Heart right ventricle (tissue), 16 donors: ENCODE results near the gene XPO6. TPM values are rescaled to one million over a fixed set of nuclear protein-coding genes. Genes with fewer than 3 reads are reported as not detected.
A peak's percentile ranks its signal among the peaks of the same experiment; 100 is the strongest.

Source experiments
- ATAC-seq, 8 donors: fragments of 200-7000 bp; cut with Tn5 transposase; one replicate each; pipeline ENCODE4 v1.9.1; 2020; ENCODE audit warnings: mild to moderate bottlenecking in 8 of 8, moderate library complexity in 8 of 8, moderate number of reproducible peaks in 1 of 8
- DNase-seq, 2 donors: peaks; one replicate each; pipeline ENCODE4 v3.0.0-alpha.2; 2020
- H3K27ac ChIP-seq, 10 donors: fragments of 200-600 bp; sonication (generic) in 2 of 10; one replicate each; pipeline versions ENCODE4 v1.5.0 to v1.8.0; 2020 to 2022; ENCODE audit warnings: mild to moderate bottlenecking in 3 of 10
- H3K27me3 ChIP-seq, 7 donors: fragments of 200-600 bp; one replicate each; pipeline ENCODE4 v1.8.0; 2021 to 2022; ENCODE audit warnings: mild to moderate bottlenecking in 2 of 7
- H3K36me3 ChIP-seq, 9 donors: fragments of 200-600 bp; sonication (generic) in 1 of 9; one replicate each; pipeline versions ENCODE4 v1.5.0 to v1.8.0; 2020 to 2022; ENCODE audit warnings: mild to moderate bottlenecking in 2 of 9
- H3K4me1 ChIP-seq, 9 donors: fragments of 200-600 bp; sonication (generic) in 1 of 9; one replicate each; pipeline versions ENCODE4 v1.5.0 to v1.8.0; 2020 to 2022; ENCODE audit warnings: mild to moderate bottlenecking in 4 of 9
- H3K4me3 ChIP-seq, 10 donors: fragments of 200-600 bp; sonication (generic) in 2 of 10; one replicate each; pipeline versions ENCODE4 v1.5.0 to v1.8.0; 2020 to 2022; ENCODE audit warnings: mild to moderate bottlenecking in 7 of 10, moderate library complexity in 2 of 10
- H3K9me3 ChIP-seq, 11 donors: fragments of 200-600 bp in 10 of 11; sonication (generic) in 2 of 11; one replicate each; pipeline versions ENCODE4 v1.5.0 to v1.8.0; 2013 to 2022; ENCODE audit warnings: mild to moderate bottlenecking in 2 of 11, control low read depth in 1 of 11, moderate library complexity in 1 of 11
- CTCF ChIP-seq, 9 donors: fragments of 200-600 bp; sonication (generic) in 2 of 9; IDR thresholded peaks; one replicate each; pipeline versions ENCODE4 v1.5.0 to v1.8.0; 2021 to 2022; ENCODE audit warnings: antibody characterized with exemption in 9 of 9, mild to moderate bottlenecking in 5 of 9, moderate library complexity in 1 of 9
- WGBS, 2 donors: extraction: QIAGEN DNeasy Blood & Tissue Kit; methylation state at CpG; one replicate each; pipeline ENCODE4 v1.1.7; 2013; ENCODE audit warnings: inconsistent platforms in 1 of 2; 5-methylcytosine and 5-hydroxymethylcytosine counted together
- intact Hi-C, 10 donors: fragments of 100-400 bp; cut with DNase I; formaldehyde crosslinking; loops; one replicate each; pipeline versions ENCODE4 v1.11.1 to v1.14.2; 2022
- polyA plus RNA-seq, 2 donors: library from polyadenylated mRNA; stranded (reverse); fragments of 200-250 nt; gene quantifications; one replicate each; pipeline ENCODE4 v1.2.3, GENCODE V29; 2013
- total RNA-seq, 10 donors: library from RNA; stranded (reverse); fragmentation: NEBNext Ultra II Directional in 3 of 10; extraction: Animal tissue kit (Norgen Biotek cat#: 25700) in 3 of 10; gene quantifications; one replicate each; pipeline versions ENCODE4 v1.2.1 to v1.2.4, GENCODE V29; 2021 to 2023
- donor health status: Arrhythmogenic right ventricular cardiomyopathy.
- donor health status: ischemic (EF 13 %, LVEDD 7.1; RV severe dilation, severe dysfunction).
- donor health status: healthy with polysubstance abuse.
- donor health status: DM: no; HTN: yes; CAD: no.
- donor health status: DM: no; HTN: no; CAD: no.
- donor health status: ischemic (EF 25% LVEDD 6.9; RV normal size, moderate dysfunction).
- donor health status: ischemic (EF 25% LVEDD 5.7; RV mildly dilated, moderate dysfunction).
- donor health status: healthy.
- donor health status: DM: yes; HTN: yes; CAD: no.
- donor health status: Ischemic cardiomyopathy.
- donor health status: ischemic (EF 35%, LVEDD 5.7; RV mildly dilated, moderate dysfunction).
- donor health status: nonischemic (EF 11% LVEDD 7.7; RV severe dilation, severe dysfunction).
- donor health status: DM: yes; HTN: yes; CAD: no.
- donor health status: PGD.
- donor health status: ischemic (EF 29% LVEDD 5.4; RV normal size, mild dysfunction).
- donor health status: nonischemic (EF 23%, LVEDD 6.1; RV moderate dilation, normal function).

XPO6 gene
- total and polyA plus RNA-seq, 12 donors, result 22.1 to 41.8 (median 29.3) TPM

GRCh38 chr16:28183484-28183883 is 28.3 kb downstream of the XPO6 start:
- peak overlapping the region in 3 of 10 donors; percentile 23 to 39 (median 30) for H3K27ac ChIP-seq
- 92 to 94% methylated on average over 3 of the region's 3 CpGs for WGBS, 2 donors
- peaks cover 0 to 16% (median 0%) of the 10 kb centered on the region in 9 donors for H3K36me3 ChIP-seq
- ATAC-seq (no peak), DNase-seq (no peak)
- H3K4me3 ChIP-seq, result no peak overlapping the region
- no peaks in the 10 kb centered on the region for H3K27me3 ChIP-seq
- TF ChIP-seq CTCF (IDR thresholded peaks at IDR 0.05), result no peak
- H3K9me3 ChIP-seq, result peaks cover 0 to 7% (median 0%) of the 10 kb centered on the region in 11 donors
- intact Hi-C loops, result no loop called here
- peaks cover 6 to 97% (median 55%) of the 10 kb centered on the region in 9 donors for H3K4me1 ChIP-seq

- no peak for TF ChIP-seq CTCF (IDR thresholded peaks at IDR 0.05)
- WGBS, 2 donors, result 76 to 89% methylated on average over 3 of the region's 3 CpGs
- intact Hi-C loops, result no loop called here
- Histone ChIP-seq H3K4me1 (peaks cover 6 to 92% (median 51%) of the 10 kb centered on the region in 9 donors), H3K4me3 (no peak overlapping the region), H3K27me3 (no peaks in the 10 kb centered on the region), H3K27ac (peak overlapping the region in 1 of 10 donors; percentile 79), H3K36me3 (peaks cover 0 to 23% (median 0%) of the 10 kb centered on the region in 9 donors), H3K9me3 (peaks cover 0 to 7% (median 0%) of the 10 kb centered on the region in 11 donors)
- DNase-seq (no peak), ATAC-seq (no peak)
Observed at GRCh38 chr16:28182801-28183200, 29.0 kb downstream of the XPO6 start.

GRCh38 chr16:28182183-28182582 is 29.6 kb downstream of the XPO6 start:
- H3K4me1 ChIP-seq, result peaks cover 6 to 85% (median 49%) of the 10 kb centered on the region in 9 donors
- intact Hi-C loops, result no loop called here
- peak overlapping the region in 7 of 10 donors; percentile 9 to 79 (median 68) for H3K27ac ChIP-seq
- no peak for DNase-seq
- H3K36me3 ChIP-seq, result peaks cover 0 to 29% (median 0%) of the 10 kb centered on the region in 9 donors
- TF ChIP-seq CTCF (IDR thresholded peaks at IDR 0.05), result no peak
- peak in 5 of 8 donors; percentile 20 to 66 (median 42) for ATAC-seq
- 72 to 79% methylated on average over 7 of the region's 7 CpGs for WGBS, 2 donors
- H3K9me3 ChIP-seq, result peaks cover 0 to 7% (median 0%) of the 10 kb centered on the region in 11 donors
- no peaks in the 10 kb centered on the region for H3K27me3 ChIP-seq
- no peak overlapping the region for H3K4me3 ChIP-seq

- intact Hi-C loops, result no loop called here
Observed at GRCh38 chr16:28181515-28181914, 30.2 kb downstream of the XPO6 start.

More at GRCh38 chr16:28181515-28181914, 30.2 kb downstream of the XPO6 start:
- no peaks in the 10 kb centered on the region for H3K27me3 ChIP-seq
- peaks cover 0 to 7% (median 0%) of the 10 kb centered on the region in 11 donors for H3K9me3 ChIP-seq
- H3K27ac ChIP-seq, result peak overlapping the region in 6 of 10 donors; percentile 52 to 79 (median 72)
- DNase-seq (peak in 1 of 2 donors; percentile 46), ATAC-seq (peak; percentile 70 to 90 (median 84))
- 8 to 21% methylated on average over 2 of the region's 2 CpGs for WGBS, 2 donors
- TF ChIP-seq CTCF (IDR thresholded peaks at IDR 0.05), result no peak
- peaks cover 6 to 79% (median 49%) of the 10 kb centered on the region in 9 donors for H3K4me1 ChIP-seq
- no peak overlapping the region for H3K4me3 ChIP-seq
- peaks cover 0 to 36% (median 6%) of the 10 kb centered on the region in 9 donors for H3K36me3 ChIP-seq
